Thoracic aorta (tissue), 2 donors: ENCODE results near the gene PYROXD2. TPM values are rescaled to one million over a fixed set of nuclear protein-coding genes. Genes with fewer than 3 reads are reported as not detected.

Experiments
- ATAC-seq: fragments of 150-250 bp; one replicate; pipeline ENCODE4 v1.8.0; 2017; ENCODE audit warnings: low read depth; ENCODE audit not compliant: insufficient number of reproducible peaks, low FRiP score
- DNase-seq: peaks from one replicate; pipeline ENCODE4 v3.0.0-alpha.2; 2020; ENCODE audit warnings: low spot score
- H3K27ac ChIP-seq, 2 donors: fragments of 200-600 bp; sonication (generic); 1 replicate in 1 of 2; 2 replicates in 1 of 2; pipeline ENCODE4 v1.5.1; 2016; ENCODE audit warnings: mild to moderate bottlenecking in 2 of 2, moderate library complexity in 2 of 2
- H3K27me3 ChIP-seq: fragments of 200-600 bp; sonication (generic); replicated peaks from 2 replicates; pipeline ENCODE4 v1.6.0; 2016; ENCODE audit warnings: mild to moderate bottlenecking; ENCODE audit not compliant: insufficient read depth
- H3K36me3 ChIP-seq: fragments of 200-600 bp; sonication (generic); one replicate; pipeline ENCODE4 v1.5.1; 2016
- H3K4me1 ChIP-seq, 2 donors: fragments of 200-600 bp; sonication (generic); 1 replicate in 1 of 2; 2 replicates in 1 of 2; pipeline versions ENCODE4 v1.5.1 to v1.6.0; 2016; ENCODE audit warnings: low read depth in 2 of 2, mild to moderate bottlenecking in 1 of 2; ENCODE audit not compliant: control insufficient read depth in 1 of 2
- H3K4me3 ChIP-seq: fragments of 200-600 bp; sonication (generic); 2 replicates; pipeline ENCODE4 v1.5.1; 2016; ENCODE audit warnings: mild to moderate bottlenecking
- H3K9me3 ChIP-seq: fragments of 200-600 bp; sonication (generic); 2 replicates; pipeline ENCODE4 v1.5.1; 2016
- total RNA-seq, 2 donors: library from RNA; depleted of rRNA; stranded (reverse); fragments of >200 nt; gene quantifications; one replicate each; pipeline versions ENCODE4 v1.1.0 to v1.2.3, GENCODE V29; 2016
- TF ChIP-seq, protein P1 (sequence below): fragments of 200-600 bp; sonication (generic); IDR thresholded peaks from one replicate; pipeline ENCODE4 v1.5.1; 2019; ENCODE audit warnings: antibody characterized with exemption

PYROXD2 gene
- total RNA-seq, 2 donors from 2014 or later: 6.3 to 9.3 TPM

DNA sequence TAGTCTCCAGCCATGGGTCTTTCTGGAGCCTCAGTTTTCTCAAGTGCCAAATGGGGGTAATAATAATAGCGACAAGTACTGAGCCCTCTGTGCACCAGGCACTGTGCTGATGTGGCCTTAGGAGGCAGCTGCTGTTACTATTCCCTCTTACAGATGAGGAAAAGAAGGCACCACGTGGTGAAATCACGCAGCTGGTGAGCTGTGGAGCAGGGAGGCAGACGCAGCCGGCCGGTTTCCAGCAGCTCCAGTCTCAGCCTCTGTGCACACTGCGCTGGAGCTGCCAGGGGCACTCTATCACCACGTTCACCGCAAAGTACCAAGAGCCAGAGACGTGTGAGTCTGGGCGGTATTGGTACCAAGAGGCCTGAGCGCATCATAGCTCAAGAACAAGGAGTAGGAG is 9.6 kb downstream of the PYROXD2 start:
- Histone ChIP-seq H3K36me3 (no peaks in the 10 kb centered on the region), H3K27me3 (no peaks in the 10 kb centered on the region), H3K4me1 (no peaks in the 10 kb centered on the region), H3K9me3 (no peaks in the 10 kb centered on the region), H3K27ac (no peak overlapping the region), H3K4me3 (no peak overlapping the region)
- TF ChIP-seq, protein P1, sequence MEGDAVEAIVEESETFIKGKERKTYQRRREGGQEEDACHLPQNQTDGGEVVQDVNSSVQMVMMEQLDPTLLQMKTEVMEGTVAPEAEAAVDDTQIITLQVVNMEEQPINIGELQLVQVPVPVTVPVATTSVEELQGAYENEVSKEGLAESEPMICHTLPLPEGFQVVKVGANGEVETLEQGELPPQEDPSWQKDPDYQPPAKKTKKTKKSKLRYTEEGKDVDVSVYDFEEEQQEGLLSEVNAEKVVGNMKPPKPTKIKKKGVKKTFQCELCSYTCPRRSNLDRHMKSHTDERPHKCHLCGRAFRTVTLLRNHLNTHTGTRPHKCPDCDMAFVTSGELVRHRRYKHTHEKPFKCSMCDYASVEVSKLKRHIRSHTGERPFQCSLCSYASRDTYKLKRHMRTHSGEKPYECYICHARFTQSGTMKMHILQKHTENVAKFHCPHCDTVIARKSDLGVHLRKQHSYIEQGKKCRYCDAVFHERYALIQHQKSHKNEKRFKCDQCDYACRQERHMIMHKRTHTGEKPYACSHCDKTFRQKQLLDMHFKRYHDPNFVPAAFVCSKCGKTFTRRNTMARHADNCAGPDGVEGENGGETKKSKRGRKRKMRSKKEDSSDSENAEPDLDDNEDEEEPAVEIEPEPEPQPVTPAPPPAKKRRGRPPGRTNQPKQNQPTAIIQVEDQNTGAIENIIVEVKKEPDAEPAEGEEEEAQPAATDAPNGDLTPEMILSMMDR: no peak
- DNase-seq: no peak
- ATAC-seq: no peak

DNA sequence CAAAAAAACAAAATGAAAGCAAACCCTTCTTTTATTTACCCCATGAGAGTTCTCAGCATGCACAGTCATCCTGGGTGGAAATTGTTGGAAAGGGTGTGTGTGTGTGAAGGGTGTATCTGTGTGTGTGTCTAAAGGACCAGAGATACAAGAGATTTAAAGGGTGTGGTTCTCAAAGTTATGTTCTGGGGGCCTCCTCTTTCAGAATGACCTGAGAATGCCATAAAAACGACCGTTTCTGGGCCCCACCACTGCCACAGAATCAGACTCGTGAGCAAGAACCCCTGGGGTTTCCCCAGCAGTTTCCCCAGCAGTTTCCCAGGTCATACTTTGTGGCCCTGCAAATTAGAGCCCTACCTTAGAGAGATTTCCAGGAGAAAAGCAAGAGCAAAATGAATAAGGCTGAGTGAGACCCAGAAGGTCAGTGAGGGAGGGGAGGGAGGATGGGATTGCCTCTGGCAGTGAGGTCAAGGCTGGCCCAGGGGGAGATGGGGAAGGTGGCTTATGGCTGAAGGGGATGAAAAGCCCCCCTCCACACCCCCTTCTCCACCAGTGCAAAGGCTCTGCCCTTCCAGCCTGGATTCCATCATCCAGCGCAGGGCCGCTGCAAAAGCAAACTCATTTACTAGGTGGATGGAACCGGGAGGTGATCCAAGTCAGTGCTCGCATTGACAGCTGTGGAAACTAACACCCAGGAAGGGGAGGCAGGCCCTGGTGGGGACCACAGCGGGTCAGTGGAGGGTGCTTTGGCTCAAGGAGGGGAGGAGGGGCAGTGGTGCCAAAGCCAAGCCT is 10.2 kb downstream of the PYROXD2 start:
- DNase-seq (no peak), ATAC-seq (no peak)
- TF ChIP-seq, protein P1: no peak
- H3K27ac ChIP-seq: no peak overlapping the region
- no peak overlapping the region for H3K4me3 ChIP-seq
- H3K36me3 ChIP-seq: peaks cover 3% of the 10 kb centered on the region
- H3K27me3 ChIP-seq: no peaks in the 10 kb centered on the region
- no peaks in the 10 kb centered on the region for H3K4me1 ChIP-seq
- H3K9me3 ChIP-seq: no peaks in the 10 kb centered on the region

DNA sequence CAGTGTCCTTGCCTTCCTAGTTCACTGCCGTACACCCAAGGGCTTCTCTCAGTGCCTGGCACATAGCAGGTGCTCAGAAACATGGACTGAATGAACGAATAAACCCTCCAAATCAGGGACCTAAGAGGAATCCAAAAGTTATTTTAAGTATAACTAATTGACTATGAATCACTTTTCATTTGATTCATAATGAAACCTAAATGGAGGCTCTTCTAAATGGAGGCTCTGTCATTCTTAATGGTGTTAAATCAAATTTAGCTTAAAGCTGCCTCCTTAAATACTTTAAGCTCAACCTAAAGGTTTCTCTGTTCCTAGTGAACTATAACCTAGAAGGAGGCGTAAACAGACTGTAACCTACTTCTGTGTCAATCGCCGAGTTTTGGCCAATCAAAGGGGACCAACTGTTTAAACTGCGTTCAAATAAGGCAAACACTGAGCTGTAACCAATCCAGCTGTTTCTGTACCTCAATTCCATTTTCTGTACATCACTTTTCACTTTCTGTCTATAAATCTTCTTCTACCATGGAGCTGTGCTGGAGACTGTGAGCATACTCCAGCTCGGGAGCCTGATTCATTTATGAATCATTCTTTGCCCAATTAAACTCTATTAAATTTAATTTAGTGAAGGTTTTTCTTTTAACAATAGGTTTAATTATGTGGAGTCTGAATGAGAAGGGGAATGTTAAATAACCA is 11.0 kb downstream of the PYROXD2 start:
- Histone ChIP-seq H3K27me3 (no peaks in the 10 kb centered on the region), H3K4me1 (no peaks in the 10 kb centered on the region), H3K36me3 (peaks cover 5% of the 10 kb centered on the region), H3K9me3 (no peaks in the 10 kb centered on the region), H3K4me3 (no peak overlapping the region), H3K27ac (no peak overlapping the region)
- ATAC-seq (no peak), DNase-seq (no peak)
- TF ChIP-seq, protein P1: no peak

DNA sequence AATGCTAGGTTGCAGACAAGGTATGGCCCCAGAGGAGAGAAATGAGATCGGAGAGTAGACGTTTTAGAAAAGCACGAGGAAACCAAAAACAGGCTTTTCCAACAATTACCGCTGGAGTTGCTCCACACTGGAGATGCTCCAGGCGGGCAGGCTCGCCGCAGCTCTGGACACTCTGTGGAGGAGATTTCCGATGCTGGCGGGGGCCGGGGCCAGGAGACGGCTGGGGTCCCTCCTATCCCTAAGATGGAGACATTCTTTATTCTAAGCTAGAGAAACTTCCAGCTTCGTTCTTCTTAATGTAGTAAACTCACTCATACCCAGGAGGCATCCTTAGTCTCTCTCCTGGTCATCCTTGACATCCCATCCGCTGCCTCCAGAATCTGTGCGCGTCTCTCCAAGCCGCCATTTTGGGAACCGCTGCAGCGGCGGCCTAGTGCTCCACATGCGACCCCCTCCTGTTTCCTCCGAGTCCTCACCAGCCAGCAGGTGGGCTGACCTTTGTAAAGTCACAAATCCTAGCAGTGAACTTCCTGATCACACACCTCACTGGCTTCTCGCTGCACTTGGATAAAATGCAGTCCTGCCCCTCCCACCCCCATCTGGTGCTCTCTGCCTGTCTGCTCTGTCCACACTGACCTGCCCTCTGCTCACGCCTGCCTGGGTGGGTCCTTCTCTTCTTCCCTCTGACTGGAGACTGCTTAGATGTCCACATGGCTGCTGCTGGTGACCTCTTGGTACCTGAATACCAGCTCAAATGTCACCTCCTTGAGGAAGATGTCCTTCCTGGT is 11.9 kb downstream of the PYROXD2 start:
- Histone ChIP-seq H3K27ac (no peak overlapping the region), H3K4me3 (no peak overlapping the region), H3K4me1 (no peaks in the 10 kb centered on the region), H3K27me3 (no peaks in the 10 kb centered on the region), H3K9me3 (no peaks in the 10 kb centered on the region), H3K36me3 (peaks cover 5% of the 10 kb centered on the region)
- no peak for ATAC-seq
- DNase-seq: no peak
- TF ChIP-seq, protein P1: no peak

DNA sequence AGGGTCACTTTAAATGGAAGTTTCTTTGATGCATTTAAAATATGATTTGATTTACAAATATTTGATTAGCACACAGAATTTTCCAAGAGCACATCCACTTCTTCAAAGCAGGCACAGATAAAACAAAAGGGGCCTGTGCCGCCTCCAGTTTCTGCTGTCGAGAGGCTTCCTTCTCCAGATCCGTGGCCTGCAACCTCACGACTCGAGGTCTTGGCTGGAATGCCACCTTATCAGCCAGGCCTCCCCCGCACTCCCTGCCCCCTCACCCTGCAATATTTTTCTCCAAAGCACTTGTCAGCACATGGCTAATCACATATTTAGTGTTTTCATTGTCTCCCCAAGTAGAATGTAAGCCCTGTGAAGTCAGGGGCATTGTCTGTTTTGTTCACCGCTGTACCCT is 12.5 kb downstream of the PYROXD2 start:
- no peak overlapping the region for H3K4me3 ChIP-seq
- ATAC-seq (no peak), DNase-seq (no peak)

More for the DNA sequence above, 12.5 kb downstream of the PYROXD2 start:
- H3K4me1 ChIP-seq: no peaks in the 10 kb centered on the region
- TF ChIP-seq, protein P1: no peak
- H3K27me3 ChIP-seq: no peaks in the 10 kb centered on the region
- H3K27ac ChIP-seq: no peak overlapping the region
- no peaks in the 10 kb centered on the region for H3K9me3 ChIP-seq
- H3K36me3 ChIP-seq: peaks cover 5% of the 10 kb centered on the region
